Measurements from ENCODE around the gene FURIN.
"Not testable (repeated sequence)": the region's sequence is repeated elsewhere in the genome, so short reads cannot be mapped to it uniquely, and the experiment has no call there.

The FURIN gene

DNA sequence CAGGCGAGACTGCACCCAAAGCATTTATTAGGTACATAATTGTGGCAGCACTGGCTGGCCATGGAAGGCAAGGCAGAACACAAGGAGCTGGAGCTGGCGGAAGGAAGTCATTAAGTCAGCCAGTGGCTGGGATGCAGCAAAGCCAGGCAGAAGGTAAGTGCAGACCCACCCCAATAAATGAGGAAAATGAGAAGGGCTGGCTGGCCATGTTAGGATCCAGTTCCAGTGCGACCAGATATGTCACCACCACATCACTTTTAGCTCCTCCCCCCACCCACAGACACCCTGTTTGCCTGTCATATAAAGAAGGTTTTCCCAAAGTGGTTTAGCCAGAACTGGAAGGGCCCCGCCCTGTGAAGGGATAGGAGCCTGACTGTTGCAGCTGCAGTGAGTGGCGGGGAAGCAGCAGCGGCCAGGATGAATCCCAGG, at the start of gene FURIN:
FURIN (plus strand) TSS at position 328 of the 429 bp plus-strand sequence. CDS start 7,153 bp downstream, outside the sequence.
- no peak for DNase-seq

DNA sequence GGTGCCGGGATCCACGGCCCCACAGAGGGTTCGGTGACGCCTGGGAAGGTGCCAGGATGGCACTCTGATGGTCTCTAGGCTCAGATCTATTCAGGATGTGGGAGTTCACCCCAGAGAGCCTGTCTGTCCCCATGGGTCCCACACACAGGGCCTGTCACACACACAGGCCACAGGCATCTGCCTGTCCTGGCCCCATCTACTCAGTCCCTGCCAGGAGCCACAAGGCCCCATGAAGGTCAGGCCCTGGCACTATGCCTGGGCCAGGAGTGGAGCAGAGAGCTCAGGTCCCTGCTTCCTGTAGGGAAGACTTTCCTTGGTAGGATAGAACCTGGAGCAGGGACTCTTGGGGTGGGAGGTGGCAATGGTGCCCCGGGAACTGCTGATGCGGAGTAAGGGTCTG, 49.0 kb upstream of the FURIN start:
- DNase-seq: no peak

DNA sequence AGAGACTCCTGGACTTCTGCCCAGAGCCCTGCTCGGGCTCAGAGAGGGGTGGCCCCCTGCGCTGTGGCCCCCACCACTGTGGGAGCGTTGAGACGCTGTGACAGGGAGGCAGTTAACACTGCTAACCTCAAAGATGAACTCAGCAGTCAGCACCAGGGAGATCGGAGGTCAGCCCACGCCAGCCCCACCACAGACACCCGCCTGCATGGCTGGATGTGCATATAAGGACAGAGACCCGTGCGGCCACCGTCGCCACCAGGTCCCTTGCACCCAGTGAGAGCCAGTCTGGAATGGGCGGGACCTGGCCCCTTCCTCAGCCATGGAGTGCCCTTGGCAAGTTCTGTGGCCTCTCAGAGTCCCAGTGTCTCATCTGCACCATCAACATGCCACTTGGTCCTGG, 48.5 kb upstream of the FURIN start:
- no peak for DNase-seq

DNA sequence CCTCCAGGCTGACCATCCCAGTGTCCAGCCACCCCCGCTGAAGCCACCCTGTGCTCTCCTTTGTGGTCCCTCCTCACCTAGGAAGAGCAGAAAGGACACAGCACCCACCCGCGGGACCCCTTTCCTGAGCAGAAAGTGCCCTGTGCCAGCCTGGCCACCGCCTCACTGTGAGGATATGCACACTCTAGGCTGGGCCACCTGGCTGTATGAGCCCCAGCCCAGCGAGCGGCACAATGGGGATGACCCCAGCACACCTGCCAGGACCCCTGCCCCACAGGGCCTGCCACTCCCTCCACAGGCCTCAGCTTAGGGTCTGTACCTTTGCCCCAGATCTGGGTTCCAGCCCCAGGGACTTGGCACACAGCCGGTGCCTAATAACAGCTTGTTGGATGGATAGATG, 47.9 kb upstream of the FURIN start:
- no peak for DNase-seq

DNA sequence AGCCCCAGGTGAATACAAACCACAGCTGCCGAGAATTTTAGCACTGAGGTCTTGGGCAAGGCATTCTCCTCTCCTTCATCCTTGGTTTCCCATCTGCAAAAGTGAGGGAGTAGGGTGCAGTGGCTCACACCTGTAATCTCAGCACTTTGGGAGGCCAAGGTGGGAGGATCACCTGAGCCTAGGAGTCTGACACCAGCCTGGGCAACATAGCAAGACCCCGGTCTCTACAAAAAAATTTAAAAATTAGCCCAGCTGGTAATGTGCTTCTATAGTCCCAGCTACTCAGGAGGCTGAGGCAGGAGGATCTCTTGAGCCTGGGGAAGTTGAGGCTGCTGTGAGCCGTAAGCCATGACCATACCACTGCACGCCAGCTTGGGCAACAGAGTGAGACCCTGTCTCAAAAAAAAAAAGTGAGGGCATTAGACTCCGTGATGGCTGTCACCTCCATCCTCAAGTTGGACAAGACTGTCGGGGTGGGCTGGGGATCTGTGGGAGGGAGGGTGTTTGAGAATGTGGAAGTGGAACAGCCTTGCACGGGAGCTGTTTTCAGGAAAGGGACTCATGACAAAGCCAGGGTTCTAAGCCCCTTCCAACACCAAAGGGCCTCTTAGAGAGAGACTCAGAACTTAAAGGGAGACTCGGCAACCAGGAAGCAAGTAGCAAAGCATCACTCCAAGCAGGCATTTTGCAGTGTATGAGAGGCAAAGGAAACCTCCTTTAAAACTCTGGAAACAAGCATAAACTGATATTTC, 46.0 kb upstream of the FURIN start:
- no peak for DNase-seq

DNA sequence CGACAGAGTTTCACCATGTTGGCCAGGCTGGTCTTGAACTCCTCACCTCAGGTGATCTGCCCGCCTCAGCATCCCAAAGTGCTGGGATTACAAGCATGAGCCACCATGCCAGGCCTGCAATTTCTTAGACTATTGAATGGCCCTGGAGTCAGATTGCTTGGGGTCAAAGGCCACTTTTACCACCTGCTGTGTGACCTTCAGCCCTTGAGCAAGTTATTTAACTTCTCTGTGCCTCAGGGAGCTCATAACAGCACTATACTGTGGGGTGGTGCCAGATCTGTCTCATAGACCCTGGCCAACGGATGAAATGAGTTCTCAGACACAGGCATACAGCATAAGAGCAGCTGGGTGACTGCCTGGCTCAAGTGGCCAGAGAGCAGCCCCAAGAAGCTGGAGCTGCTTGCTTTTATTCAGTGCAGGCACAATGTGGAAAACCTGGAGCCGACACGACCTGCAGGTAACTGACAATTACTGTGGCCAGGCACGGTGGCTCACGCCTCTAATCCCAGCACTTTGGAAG, 44.9 kb upstream of the FURIN start:
- DNase-seq: no peak

DNA sequence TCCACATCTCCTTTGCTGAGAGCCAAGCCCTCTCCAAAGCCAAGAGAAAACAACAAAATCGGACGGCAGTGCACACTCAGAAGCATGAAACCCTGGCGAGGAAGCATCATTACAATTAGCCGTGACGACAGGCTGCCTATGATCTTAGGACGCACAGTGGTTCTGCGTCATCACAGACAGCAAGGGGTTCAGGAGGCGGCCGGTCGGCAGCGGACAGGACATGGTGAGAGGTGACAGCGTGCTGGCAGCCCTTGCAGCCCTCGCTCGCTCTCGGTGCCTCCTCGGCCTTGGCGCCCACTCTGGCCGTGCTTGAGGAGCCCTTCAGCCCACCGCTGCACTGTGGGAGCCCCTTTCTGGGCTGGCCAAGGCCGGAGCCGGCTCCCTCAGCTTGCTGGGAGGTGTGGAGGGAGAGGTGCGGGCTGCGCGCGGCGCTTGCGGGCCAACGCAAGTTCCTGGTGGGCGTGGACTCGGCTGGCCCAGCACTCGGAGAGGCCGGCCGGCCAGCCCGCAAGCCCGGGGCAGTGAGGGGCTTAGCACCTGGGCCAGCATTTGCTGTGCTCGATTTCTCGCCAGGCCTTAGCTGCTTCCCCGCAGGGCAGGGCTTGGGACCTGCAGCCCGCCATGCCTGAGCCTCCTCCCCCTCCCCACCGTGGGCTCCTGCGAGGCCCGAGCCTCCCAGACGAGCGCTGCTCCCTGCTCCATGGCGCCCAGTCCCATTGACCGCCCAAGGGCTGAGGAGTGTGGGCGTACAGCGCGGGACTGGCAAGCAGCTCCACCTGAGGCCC, 43.1 kb upstream of the FURIN start:
- DNase-seq: not testable (repeated sequence)

DNA sequence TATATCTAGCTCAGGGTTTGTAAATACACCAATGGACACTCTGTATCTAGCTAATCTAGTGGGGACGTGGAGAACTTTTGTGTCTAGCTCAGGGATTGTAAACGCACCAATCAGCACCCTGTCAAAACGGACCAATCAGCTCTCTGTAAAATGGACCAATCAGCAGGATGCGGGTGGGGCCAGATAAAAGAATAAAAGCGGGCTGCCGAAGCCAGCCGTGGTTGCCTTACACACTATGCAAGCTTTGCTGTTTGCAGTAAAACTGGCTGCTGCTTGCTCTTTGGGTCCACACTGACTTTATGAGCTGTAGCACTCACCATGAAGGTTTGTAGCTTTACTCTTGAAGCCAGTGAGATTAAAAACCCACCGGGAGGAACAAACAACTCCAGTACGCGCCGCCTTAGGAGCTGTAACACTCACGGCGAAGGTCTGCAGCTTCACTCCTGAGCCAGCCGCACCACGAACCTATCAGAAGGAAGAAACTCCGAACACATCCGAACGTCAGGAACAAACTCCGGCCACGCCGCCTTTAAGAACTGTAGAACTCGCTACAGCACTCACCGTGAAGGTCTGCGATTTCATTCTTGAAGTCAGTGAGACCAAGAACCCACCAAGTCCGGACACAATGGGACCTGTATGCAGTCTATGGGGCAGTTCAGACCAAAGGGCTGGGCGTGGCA, 42.0 kb upstream of the FURIN start:
- DNase-seq: not testable (repeated sequence)

DNA sequence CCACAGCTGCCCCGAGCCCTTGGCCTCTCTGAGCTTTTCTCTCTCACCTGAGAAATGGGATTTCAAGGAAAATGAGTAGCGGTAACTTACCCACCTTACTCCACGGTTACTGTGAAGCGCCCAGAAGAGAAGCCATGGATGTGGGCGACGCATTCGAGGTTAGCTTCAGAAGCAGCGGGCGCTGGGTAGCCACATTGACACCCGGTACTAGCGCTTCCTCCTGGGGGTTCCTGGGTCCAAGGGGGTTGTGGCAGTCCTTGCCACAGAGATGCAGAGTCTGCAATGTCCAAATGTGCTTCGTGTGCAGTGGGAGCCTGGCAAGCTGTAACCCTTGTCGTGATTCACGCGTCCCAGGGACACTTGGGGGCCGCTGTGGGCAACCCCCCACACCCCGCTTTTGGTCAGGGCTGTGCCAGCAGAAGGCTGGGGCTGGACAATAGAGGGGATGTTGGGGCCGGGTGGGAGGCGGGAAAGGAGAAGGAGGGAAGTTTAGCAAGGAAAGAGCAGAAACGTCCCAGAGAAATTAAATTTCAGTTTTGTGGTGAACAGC, 41.4 kb upstream of the FURIN start:
- no peak for DNase-seq

DNA sequence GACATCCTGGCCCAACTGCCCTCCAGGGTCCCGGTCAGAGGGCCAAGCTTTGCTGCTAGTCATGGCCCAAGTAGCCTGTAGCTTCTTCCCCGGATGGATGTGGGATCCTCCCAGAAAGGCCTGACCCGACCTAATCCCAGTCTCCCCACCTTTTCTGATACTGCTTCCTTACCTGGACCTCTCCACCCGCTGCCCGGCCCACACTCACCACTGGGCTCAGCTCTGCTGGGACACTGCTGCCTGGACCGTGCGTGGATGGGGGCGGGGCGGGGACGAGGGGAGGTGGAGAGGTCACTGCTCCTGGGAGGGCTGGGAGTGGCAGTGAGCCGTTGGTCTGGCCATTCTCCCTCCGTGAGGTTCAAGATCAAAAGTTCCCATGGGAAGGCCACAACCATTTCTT, 40.3 kb upstream of the FURIN start:
- no peak for DNase-seq

DNA sequence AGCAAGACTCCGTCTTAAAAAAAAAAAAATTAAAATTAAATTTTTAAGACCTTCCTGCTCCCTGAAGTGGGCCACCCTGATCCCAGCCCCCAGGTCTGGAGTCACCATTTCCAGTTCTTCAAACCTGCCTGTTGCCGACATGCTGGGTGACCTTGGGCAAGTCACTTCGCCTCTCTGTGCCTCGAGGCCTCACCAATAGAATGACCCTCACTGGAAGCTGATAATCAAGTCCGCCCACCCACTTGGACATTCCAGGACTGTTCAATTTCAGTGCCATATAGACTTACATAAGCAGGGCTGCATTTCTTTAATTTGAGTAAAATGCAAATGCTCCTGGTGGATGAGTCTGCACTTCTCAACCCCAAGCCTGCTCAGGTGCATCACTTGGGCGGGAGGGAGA, 39.3 kb upstream of the FURIN start:
- no peak for DNase-seq

DNA sequence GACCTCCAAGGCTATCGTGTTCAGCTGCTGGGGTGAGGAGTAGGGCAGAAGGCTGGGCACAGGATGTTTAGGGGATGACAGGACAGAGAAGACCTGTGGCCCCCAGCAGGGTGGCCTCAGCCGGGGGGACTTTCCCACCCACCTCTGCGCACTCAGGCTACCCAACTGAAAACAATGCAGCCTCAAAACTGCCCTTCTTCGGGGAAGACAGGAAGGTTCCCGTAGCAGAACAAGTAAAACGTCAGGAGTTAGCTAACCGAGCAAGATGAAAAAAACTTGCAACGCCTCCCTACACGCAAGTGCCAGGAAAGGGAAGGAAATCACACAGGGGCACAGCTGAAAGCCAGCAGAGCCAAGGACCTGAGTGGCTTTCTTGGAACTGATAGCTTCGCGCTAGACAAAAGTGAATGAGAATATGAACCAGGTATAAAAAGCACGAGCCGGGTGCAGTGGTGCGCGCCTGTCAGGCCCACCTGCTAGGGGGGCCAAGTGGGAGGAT, 38.4 kb upstream of the FURIN start:
- no peak for DNase-seq

DNA sequence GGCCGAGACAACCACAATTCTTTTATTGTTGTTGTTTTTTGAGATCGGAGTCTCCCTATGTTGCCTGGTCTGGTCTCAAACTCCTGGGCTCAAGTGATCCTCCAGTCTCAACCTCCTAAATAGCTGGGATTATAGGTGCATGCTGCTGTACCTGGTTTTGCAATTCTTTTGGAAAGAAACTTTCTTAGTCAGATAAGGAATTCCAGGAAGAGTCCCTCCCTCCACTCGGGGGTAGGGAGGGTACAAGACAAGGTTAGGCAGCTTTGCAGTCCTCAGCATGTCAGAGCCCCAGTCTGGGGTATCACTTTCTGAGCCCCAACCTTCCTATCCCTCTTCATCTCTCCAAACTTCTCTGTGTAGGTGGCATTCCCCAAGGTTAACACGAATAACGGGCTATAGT, 33.8 kb upstream of the FURIN start:
- no peak for DNase-seq

DNA sequence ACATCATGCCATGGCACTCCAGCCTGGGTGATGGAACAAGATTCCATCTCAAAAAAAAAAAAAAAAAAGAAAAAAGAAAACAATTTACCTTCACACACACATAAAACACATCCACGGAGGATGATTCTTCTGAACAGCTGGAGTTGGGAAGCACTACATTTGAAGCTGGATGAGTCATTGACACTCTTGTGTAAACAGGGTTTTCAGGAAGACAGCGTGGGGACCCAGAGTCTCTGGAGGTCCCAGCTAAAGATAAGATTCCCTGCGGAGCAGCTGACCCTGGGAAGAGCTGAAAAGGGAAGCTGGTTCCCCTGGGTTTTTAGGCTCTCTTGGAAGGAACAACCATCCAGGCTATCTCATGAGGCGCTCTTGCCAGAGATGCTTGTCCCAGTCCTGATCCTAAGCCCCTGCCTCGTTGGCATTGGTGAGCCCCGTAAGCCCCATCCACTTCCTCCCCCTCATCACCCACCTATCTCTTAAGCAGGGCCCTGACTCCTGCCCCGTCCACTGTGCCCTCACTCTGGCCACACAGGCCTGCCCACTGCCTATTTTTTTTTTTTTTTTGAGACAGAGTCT, 32.0 kb upstream of the FURIN start:
- DNase-seq: no peak

DNA sequence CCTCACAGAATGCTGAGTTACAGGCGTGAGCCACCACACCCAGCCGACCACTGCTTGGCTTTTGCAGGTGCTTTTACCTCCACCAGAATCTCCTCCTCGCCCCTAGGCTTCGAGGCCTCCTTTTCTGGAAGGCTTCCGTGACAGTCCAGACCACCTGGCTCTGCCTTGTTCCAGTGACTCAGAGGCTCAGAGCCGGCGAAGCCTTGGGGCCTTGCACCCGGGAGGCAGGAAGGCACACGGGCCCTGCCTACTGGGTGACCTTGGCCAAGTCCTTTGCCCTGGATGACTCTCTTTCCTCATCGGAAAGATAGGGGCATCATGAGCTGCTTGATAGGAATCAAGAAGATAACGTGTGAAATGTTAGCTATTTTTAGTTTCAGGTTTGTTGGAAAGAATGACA, 31.3 kb upstream of the FURIN start:
- no peak for DNase-seq

DNA sequence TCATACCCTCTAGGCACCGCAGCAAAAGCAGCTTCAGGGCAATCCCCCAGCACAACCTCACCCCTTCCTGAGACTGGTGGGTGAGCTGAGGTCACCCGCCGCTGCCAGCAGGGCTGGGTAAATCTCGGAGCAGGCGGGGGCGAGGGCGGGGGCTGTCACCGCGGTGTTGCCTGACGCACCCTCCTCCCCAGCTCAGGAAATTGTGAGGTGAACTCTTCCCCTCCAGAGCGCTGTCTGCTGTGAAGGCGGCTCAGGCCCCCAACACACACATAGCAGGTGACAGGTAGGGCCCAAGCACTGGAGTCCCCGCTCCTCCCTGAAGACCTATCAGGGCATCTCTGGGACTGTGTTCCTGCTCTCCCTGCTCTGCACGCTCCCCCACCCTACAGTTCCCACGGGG, 30.2 kb upstream of the FURIN start:
- DNase-seq: no peak

DNA sequence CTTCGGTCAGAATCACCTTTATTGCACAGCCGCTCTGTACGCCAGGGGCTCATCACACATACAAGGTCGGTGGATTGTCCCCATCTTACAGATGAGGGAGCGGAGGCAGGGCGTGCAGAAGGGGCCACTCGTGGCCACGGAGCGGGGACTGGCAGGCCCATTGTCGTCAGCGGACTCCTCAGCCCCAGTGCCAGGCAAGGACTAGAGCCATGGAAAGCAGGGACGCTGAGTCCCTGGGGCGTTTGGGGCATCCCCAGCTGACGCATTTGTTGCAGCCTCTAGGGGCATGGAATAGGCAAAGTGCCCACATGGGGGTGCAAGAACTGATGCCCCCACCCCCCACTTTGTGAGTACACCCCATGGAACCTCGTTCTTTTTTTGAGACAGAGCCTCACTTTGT, 29.8 kb upstream of the FURIN start:
- no peak for DNase-seq

DNA sequence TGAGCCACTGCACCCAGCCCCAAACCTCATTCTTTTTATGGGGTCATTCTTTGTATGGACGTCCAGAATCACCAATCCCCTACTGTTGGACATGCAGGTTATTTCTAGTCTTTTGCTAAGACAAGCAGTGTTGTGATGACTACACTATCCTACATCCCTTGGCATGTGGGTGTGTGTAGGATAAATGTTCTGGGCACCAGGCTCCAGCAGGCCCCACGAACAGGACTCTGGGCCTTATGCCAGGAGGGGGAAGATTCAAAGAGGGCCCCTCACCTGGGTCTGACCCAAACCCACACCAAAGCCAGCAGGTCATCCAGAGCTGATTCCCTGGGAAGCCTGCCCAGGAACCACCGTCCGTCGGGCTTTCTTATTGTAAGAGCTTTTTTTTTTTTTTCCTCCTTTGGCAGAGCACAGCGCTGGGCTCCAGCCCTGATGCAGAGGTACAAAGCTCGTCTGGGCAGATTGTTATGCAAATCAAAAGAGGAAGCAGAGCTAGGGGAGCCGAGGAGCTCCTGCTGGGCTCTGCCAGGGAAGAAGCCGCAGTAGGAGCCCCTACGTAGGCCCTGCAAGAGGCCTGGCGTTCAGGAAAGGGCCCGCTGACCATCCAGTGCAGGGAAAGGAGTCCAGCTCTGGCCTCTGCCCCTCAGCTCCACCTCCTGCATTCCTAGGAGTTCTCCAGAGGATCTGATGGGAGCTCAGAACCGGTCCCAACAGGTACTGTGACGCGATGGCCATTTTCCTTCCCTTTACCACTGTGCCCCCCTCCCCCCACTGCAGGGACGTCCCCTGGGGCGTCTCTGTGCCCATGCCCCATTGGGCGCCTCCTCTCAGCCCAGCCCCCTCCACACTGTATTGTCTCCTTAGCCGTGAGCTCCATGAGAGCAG, 29.0 kb upstream of the FURIN start:
- no peak for DNase-seq

DNA sequence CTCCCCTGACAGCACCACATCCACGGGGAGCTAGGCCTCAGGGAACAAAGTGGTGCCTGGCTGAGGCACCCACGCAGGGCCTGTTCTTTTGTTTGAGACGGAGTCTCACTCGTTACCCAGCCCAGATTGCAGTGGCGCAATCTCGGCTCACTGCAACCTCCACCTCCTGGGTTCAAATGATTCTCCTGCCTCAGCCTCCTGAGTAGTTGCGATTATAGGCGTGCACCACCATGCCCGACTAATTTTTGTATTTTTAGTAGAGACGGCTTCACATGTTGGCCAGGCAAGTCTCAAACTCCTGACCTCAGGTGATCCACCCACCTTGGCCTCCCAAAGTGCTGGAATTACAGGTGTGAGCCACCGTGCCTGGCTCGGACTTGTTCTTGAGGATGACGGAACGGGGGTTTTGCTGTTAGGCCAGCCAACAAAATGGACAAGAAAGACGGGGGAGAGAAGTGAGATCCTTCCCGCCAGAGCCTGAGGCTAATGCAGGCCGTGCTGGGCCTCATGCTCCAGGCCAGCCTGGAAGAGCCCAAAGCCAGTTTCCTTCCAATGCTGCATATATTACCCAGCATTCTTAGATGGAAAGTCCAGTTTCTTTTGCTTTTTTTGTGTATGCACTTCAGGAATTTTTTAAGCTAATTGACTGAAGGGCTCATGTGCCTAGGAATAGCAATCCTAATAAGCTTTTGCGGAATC, 28.1 kb upstream of the FURIN start:
- no peak for DNase-seq

DNA sequence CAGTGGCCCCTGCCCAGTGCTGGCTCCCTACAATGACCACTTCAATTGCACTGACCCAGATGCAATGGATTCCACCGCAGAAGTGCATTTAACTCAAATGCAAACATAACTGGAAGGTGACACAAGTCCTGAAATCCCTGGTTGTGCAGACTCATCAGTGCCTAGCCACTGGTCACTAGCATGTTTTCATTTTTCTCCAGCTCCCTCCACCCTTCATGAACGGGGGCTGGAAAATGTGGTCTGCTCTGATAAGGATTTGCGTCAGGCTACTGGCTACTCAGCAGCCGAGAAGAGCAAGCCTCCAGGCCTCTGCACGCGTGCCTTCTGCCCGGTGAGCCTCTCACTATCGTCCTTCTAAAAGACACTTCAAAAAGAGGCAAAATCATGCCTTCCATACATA, 27.4 kb upstream of the FURIN start:
- DNase-seq: no peak

DNA sequence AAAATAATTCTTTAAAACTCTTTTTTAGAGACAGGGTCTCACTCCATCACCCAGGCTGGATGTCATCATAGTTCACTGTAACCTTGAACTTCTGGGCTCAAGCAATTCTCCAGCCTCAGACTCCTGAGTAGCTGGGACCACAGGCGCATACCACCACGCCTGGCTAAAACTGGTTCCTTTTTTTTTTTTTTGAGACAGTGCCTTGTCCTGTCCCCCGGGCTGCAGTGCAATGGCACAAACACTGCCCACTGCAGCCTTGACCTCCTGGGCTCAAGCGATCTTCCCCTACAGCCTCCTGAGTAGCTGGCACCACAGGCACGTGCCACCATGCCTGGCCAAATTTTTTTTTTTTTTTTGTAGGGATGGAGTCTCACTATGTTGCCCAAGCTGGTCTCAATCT, 23.7 kb upstream of the FURIN start:
- no peak for DNase-seq
